ENCODE data around the gene CD19.

GRCh38 chr16:28987170-28987853, 55.5 kb downstream of the CD19 start:
- TF ChIP-seq CTCF (IDR thresholded peaks at IDR 0.05) (no peak), POLR2A (IDR thresholded peaks at IDR 0.05) (no peak)
